ENCODE results near the gene RPS3.

Gene RPS3

DNA sequence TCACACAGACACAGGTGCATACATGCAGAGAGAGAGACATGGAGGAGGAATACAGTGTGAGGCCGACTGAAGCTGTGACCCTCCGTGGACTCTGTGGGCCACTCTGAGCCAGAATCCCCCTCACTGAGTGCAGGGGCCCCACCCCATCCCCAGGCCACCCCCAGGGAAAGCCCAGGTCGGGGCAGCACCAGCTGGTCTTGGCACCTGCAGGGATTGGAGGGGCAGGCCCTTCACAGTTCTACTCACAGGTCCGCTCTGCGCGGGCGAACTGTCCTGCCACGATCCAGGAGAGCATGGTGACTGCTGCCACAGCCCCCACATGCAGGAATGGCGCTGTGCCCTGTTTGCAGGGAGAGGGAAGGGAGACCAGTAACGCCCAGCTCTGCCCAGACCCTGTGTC, 50.0 kb downstream of the RPS3 start:
- H3K4me3 ChIP-seq (replicated peaks in 1 of 2; ENCODE audit: low read depth in 2 of 2, low read length in 2 of 2): no peak overlapping the region
- TF ChIP-seq, protein P1, sequence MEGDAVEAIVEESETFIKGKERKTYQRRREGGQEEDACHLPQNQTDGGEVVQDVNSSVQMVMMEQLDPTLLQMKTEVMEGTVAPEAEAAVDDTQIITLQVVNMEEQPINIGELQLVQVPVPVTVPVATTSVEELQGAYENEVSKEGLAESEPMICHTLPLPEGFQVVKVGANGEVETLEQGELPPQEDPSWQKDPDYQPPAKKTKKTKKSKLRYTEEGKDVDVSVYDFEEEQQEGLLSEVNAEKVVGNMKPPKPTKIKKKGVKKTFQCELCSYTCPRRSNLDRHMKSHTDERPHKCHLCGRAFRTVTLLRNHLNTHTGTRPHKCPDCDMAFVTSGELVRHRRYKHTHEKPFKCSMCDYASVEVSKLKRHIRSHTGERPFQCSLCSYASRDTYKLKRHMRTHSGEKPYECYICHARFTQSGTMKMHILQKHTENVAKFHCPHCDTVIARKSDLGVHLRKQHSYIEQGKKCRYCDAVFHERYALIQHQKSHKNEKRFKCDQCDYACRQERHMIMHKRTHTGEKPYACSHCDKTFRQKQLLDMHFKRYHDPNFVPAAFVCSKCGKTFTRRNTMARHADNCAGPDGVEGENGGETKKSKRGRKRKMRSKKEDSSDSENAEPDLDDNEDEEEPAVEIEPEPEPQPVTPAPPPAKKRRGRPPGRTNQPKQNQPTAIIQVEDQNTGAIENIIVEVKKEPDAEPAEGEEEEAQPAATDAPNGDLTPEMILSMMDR (IDR thresholded peaks at IDR 0.05; ENCODE audit: low read depth, low read length): no peak
- DNase-seq (ENCODE audit: low read depth in 2 of 2): no peak

DNA sequence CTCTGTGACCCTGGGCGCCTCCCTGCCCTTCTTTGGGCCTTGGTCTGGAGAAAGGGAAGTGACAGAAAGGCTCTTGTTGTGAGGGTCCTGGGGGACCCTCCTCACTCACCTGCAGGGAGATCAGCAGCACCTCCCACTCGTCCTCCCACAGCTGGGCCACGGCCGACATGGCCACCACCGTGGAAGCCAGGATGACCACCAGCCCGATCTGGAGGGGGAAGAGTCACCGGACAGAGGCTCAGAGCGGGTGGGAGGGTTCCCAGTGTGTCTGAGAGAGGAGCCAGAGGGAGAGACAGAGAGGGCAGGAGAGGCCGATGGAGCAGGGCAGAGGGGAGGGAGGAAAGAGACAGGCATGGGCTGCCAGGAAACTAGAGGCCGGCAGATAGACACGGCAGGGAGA, 50.5 kb downstream of the RPS3 start:
- TF ChIP-seq, protein P1 (IDR thresholded peaks at IDR 0.05; ENCODE audit: low read depth, low read length): no peak
- no peak overlapping the region for H3K4me3 ChIP-seq (replicated peaks in 1 of 2; ENCODE audit: low read depth in 2 of 2, low read length in 2 of 2)
- no peak for DNase-seq (ENCODE audit: low read depth in 2 of 2)

DNA sequence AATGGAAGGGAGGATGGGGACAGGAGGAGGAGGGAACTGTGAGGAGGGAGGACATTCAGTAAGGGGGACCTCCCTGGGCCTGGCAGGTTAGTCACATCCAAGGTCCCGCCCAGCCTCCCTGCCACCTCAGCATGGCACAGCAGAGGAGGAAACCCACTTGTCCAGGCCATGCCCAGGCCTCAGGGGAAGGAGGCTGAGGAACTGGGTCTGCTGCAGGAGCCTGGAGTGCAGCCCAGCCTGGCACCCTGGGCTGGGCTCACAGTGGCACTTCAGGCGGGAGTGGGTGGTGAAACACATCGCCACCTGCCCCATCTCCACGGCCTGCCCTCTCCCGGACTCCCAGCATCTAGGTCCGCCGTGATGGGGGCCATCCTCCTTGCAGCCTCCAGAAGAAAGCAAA, 50.9 kb downstream of the RPS3 start:
- DNase-seq (ENCODE audit: low read depth in 2 of 2): no peak
- TF ChIP-seq, protein P1 (IDR thresholded peaks at IDR 0.05; ENCODE audit: low read depth, low read length): no peak
- no peak overlapping the region for H3K4me3 ChIP-seq (replicated peaks in 1 of 2; ENCODE audit: low read depth in 2 of 2, low read length in 2 of 2)

DNA sequence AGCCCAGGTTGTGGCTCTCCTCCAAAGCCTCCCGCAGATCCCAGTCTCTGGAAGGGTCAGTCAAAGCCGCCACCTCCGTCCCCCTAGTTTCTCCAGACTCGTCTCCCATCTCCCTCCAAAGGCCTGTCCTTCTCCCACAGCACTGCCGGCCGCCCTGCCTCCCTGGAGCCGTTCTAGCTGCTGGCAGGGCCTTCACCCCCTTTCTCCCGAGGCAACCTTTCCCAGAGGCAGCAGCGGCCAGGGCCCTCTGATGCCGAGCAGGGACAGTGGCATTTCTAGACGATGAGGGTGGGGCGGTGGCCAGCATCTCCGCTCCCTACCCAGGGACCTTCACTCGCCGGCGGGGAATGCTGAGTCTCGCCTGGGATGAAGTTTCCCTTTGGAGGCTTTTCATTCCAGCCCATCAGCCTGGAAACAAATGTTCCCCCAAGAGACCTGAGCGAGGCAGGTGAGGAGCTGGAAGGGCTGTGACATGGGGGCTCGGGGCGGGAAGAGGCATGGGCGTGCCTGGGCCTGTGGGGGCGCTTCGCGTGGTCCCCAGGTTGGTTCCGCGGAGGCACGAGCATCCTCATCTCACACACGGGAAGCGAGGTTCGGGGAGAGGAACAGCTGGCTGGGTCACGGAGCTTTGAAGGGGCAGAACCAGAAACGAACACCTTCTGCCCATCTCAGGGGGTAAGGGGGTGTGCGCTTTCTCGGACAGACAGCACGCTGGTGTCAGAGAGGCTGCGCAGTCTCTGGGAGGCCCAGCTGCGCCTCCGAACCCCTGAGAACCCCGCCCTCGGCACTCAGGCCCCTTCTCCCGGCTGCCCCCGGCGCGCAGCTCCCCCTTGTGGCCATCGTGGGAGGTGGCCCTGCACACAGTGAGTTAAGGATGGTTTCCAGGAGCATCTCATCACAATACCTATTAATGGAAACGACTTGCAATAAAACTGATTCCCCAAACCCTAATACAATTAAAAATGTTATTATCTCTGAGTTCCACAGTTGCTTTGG, 51.8 kb downstream of the RPS3 start:
- no peak for DNase-seq (ENCODE audit: low read depth in 2 of 2)
- TF ChIP-seq, protein P1 (IDR thresholded peaks at IDR 0.05; ENCODE audit: low read depth, low read length): peak; percentile 70
- H3K4me3 ChIP-seq (replicated peaks in 1 of 2; ENCODE audit: low read depth in 2 of 2, low read length in 2 of 2): no peak overlapping the region

DNA sequence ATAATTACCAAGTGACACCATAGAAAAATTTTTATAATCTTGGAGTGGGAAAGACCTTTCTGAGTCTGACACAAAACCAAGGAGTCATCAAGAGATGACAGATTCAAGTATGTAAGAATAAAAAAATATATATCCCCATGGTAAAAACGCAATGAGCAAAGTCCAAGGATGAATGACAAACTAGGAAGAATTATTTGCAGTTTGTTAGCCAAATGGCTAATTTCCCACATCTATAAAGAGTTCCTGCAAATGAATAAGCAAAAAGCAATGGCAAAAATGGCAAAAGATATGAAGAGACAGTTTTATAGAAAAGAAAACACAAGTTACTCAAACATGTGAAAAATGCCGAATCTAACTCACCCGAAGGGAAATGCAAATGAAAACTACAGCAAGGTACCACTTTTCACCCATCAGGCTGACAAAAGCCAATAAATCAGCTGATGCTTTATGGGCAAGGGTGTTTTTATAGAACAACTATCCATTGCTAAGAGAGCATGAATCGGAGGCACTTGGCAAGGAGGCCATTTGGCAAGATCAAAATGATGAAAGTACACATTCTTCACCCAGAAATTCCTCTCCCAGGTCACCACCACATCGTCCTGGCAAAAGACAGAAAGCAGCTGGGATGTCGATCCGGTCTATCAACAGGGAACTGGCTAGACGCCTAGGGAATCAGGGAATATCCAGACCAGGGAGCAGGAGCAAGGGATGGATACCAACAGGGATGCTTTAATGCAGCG, 54.8 kb downstream of the RPS3 start:
- TF ChIP-seq, protein P1 (IDR thresholded peaks at IDR 0.05; ENCODE audit: low read depth, low read length): no peak
- DNase-seq (ENCODE audit: low read depth in 2 of 2): peak; percentile 28 to 74
- no peak overlapping the region for H3K4me3 ChIP-seq (replicated peaks in 1 of 2; ENCODE audit: low read depth in 2 of 2, low read length in 2 of 2)

DNA sequence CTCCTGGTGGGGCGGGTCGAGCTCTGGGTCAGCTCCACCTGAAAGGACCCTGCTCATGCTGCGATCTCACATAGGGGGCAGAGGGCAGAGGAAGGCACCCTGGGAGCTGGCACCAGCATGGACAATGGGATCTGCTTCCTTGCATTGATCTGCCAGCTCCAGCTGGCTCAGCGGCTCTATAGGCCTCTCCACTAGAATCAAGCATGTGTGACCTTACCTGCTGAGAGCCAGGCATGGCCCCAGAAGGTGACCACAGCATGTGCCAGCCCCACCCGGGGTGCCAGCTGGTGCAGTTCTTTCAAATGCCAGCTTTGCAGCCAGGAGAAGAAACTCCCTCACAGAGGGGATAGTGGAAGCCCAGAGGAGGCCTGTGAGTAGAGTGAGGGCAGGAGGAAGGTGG, 55.7 kb downstream of the RPS3 start:
- TF ChIP-seq, protein P1 (IDR thresholded peaks at IDR 0.05; ENCODE audit: low read depth, low read length): no peak
- no peak overlapping the region for H3K4me3 ChIP-seq (replicated peaks in 1 of 2; ENCODE audit: low read depth in 2 of 2, low read length in 2 of 2)
- DNase-seq (ENCODE audit: low read depth in 2 of 2): no peak

Measured in cardiac fibroblast (primary cell).